Measurements from ENCODE around the gene FMN1. TPM values are rescaled to one million over a fixed set of nuclear protein-coding genes. Genes with fewer than 3 reads are reported as not detected.

FMN1 gene
- total RNA-seq, 1 donor from 2014 or later, result 4.3 TPM

DNA sequence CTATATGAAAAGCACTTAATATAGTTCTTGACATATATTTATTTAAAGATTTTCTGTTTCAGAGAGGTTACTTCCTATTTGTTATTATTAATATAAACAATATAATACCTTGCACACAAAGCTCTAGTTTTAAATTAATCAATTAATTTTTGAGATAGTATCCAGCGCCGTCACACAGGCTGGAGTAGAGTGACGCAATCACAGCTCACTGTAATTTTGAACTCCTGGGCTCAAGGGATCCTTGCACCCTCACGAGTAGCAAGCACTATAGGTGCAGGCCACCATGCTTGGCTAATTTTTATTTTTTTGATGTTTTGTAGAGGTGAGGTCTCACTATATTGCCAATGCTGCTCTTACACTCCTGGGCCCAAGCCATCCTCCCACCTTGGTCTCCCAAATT lies 267.4 kb downstream of the FMN1 start:
- H3K4me3 ChIP-seq (ENCODE audit: low read depth, low read length), result no peak overlapping the region
- TF ChIP-seq, protein P1, sequence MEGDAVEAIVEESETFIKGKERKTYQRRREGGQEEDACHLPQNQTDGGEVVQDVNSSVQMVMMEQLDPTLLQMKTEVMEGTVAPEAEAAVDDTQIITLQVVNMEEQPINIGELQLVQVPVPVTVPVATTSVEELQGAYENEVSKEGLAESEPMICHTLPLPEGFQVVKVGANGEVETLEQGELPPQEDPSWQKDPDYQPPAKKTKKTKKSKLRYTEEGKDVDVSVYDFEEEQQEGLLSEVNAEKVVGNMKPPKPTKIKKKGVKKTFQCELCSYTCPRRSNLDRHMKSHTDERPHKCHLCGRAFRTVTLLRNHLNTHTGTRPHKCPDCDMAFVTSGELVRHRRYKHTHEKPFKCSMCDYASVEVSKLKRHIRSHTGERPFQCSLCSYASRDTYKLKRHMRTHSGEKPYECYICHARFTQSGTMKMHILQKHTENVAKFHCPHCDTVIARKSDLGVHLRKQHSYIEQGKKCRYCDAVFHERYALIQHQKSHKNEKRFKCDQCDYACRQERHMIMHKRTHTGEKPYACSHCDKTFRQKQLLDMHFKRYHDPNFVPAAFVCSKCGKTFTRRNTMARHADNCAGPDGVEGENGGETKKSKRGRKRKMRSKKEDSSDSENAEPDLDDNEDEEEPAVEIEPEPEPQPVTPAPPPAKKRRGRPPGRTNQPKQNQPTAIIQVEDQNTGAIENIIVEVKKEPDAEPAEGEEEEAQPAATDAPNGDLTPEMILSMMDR (conservative IDR thresholded peaks at IDR 0.05; ENCODE audit: low read depth, low read length), result no peak
- DNase-seq (ENCODE audit: low read depth), result no peak

DNA sequence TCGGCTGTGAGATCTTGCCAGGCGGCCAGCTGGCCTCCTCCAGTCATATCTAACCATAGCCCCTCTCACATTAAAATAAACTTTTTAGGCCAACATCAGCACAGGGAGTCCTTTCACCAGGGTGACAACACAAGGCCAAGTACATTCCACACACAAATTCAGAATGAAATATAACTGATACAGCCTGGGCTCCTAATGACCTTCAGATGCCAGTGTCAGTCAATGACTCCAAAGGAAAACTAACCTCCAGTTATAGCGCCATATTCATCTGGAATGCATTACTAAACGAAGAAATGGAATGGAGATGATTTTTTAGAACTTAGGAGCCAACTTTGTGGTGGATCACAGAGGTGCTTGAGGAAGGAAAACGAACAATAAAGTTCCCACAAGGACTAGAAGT lies 271.3 kb downstream of the FMN1 start:
- H3K4me3 ChIP-seq (ENCODE audit: low read depth, low read length), result no peak overlapping the region
- no peak for DNase-seq (ENCODE audit: low read depth)
- TF ChIP-seq, protein P1 (conservative IDR thresholded peaks at IDR 0.05; ENCODE audit: low read depth, low read length), result no peak

DNA sequence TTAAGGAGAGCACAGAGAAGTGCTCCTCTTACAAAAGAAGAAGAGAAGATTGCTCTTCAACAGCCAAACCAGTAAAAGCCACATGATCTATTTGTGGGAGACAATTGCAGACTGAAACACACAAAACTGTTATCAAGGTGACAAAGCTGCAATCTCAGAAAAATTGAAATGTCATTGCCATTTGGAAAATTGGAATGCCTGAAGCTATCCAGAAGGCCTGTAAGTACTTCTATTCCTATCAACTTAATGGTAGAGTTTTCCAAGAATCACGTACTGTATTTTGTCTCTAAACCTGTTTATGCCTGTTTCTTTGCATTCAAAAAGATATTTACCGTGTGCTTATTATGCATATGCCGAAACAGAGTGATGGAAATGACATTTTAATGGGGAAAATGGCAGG lies 272.0 kb downstream of the FMN1 start:
- TF ChIP-seq, protein P1 (conservative IDR thresholded peaks at IDR 0.05; ENCODE audit: low read depth, low read length), result no peak

DNA sequence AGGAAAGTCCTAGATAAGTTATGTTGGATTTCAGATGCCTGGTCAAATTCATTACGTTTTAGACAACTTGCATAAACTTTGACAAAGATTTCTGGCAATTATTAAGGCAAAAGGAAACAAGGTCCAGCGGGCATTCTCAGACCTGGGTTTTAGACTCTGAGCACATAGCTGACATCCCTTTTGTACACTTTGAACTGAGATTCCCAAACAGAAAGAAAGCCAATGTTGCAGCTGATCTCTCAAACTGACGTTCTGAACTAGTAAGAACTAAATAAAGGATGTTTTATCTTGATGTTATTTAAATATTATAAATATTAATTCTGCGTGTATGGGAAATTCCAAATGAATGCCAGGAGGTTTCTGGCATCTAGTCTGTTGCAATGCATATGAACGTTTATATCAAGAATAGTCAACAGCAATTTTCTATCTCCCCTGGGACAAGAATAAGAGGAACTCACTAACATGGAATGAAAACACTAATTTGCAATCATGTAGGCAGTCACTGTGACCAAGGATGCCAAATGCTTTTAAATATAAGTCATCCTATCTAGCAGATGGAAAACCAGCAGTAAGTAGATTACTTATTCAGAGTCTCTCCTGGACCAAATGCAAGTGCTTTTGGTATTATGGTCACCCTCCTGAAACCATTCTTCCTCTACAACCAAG lies 274.6 kb downstream of the FMN1 start:
- DNase-seq (ENCODE audit: low read depth), result no peak

More for the DNA sequence above, 272.0 kb downstream of the FMN1 start:
- no peak for DNase-seq (ENCODE audit: low read depth)
- no peak overlapping the region for H3K4me3 ChIP-seq (ENCODE audit: low read depth, low read length)

DNA sequence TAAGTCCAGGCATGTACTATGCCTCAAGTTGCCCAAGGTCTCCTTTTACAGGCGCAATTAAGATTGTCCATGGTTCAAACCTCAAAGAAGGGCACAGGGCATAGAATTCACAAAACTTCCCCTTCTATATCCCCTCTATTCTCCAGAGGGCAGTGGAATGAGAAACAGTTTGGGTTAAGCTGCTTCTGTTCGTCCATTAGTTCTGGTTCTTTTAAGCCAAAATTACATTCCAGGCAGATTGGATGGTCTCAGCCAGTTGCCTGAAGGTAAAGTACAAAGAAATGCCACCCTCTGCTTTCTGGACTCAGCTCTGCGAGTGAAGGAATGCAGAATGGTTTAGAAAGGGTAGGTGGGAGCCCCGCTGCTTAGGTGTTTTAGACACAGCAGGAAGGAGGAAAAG lies 276.0 kb downstream of the FMN1 start:
- TF ChIP-seq, protein P1 (conservative IDR thresholded peaks at IDR 0.05; ENCODE audit: low read depth, low read length), result no peak

More for the DNA sequence above, 274.6 kb downstream of the FMN1 start:
- no peak overlapping the region for H3K4me3 ChIP-seq (ENCODE audit: low read depth, low read length)
- TF ChIP-seq, protein P1 (conservative IDR thresholded peaks at IDR 0.05; ENCODE audit: low read depth, low read length), result no peak

DNA sequence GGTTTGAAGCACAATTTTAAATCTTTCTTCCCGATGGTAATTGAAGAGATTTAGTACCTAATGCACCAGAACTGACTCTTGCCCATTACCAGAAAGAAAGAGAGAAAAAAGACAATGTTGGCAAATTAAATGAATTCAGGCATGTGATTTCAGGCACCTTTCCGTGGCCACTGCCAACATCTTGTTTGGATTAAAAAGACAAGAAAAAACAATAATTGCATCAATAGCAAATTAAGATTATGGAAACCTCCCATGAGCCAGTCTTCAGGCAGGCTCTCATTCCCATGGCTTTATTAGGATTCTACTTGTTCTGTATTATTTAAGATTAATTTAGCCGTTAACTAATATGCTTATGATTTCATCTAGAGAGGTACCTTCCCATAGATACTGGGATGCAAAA lies 283.7 kb downstream of the FMN1 start:
- TF ChIP-seq, protein P1 (conservative IDR thresholded peaks at IDR 0.05; ENCODE audit: low read depth, low read length), result no peak
- H3K4me3 ChIP-seq (ENCODE audit: low read depth, low read length), result no peak overlapping the region
- no peak for DNase-seq (ENCODE audit: low read depth)

More for the DNA sequence above, 276.0 kb downstream of the FMN1 start:
- DNase-seq (ENCODE audit: low read depth), result no peak
- no peak overlapping the region for H3K4me3 ChIP-seq (ENCODE audit: low read depth, low read length)

DNA sequence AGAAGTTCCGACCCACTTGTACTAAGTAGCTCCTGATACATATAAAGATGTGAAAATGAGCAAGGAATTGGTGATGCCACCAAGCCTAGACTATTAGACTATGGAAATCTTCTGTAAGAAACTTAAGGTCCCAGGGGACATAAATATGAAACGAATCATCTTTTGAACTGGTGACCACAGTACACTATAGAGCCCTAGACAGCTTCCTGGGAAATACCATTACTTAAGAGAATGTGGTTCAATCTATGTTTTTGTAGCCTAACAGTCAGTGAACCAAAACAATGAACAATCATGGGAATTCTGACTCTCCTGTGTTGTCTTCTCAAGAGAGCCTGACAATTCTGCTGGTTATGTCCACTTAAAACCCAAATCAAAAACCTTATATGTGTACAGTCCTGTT lies 285.1 kb downstream of the FMN1 start:
- H3K4me3 ChIP-seq (ENCODE audit: low read depth, low read length), result no peak overlapping the region
- peak; percentile 74 for DNase-seq (ENCODE audit: low read depth)
- TF ChIP-seq, protein P1 (conservative IDR thresholded peaks at IDR 0.05; ENCODE audit: low read depth, low read length), result no peak
